Colonic mucosa (tissue), 4 donors: ENCODE measurements around the gene TECPR1. TPM values are rescaled to one million over a fixed set of nuclear protein-coding genes. Genes with fewer than 3 reads are reported as not detected.

Experiments used
- DNase-seq: peaks from one replicate; pipeline ENCODE4 v3.0.0-alpha.2; 2020
- H3K27ac ChIP-seq: fragments of 200-600 bp; one replicate; pipeline ENCODE4 v1.8.0; 2021
- H3K27me3 ChIP-seq: fragments of 200-600 bp; one replicate; pipeline ENCODE4 v1.8.0; 2021
- H3K36me3 ChIP-seq: fragments of 200-600 bp; one replicate; pipeline ENCODE4 v1.8.0; 2021
- H3K4me1 ChIP-seq: fragments of 200-600 bp; one replicate; pipeline ENCODE4 v1.8.0; 2021; ENCODE audit warnings: mild to moderate bottlenecking
- H3K4me3 ChIP-seq: fragments of 200-600 bp; one replicate; pipeline ENCODE4 v1.8.0; 2021
- H3K9ac ChIP-seq, 2 donors: one replicate each; pipeline ENCODE4 v1.7.0; 2013; ENCODE audit warnings: control low read depth in 2 of 2, low read depth in 2 of 2, low read length in 2 of 2
- H3K9me3 ChIP-seq: fragments of 200-600 bp; one replicate; pipeline ENCODE4 v1.8.0; 2021
- CTCF ChIP-seq: fragments of 200-600 bp; IDR thresholded peaks from one replicate; pipeline ENCODE4 v1.8.0; 2022; ENCODE audit warnings: antibody characterized with exemption, mild to moderate bottlenecking
- intact Hi-C: fragments of 100-400 bp; cut with DNase I; formaldehyde crosslinking; loops from one replicate; pipeline ENCODE4 v1.14.1; 2022
- total RNA-seq, 2 donors: library from RNA; stranded (reverse); fragmentation: NEBNext Ultra II Directional in 1 of 2; extraction: Animal tissue kit (Norgen Biotek cat#: 25700) in 1 of 2; gene quantifications; one replicate each; pipeline ENCODE4 v1.2.1, GENCODE V29; 2021
- donor health status: healthy.
- donor health status: DM: no; HTN: no; CAD: no.
- donor health status: DM: no; HTN: no; CAD: no.

Gene TECPR1
- total RNA-seq, 2 donors from 2014 or later: 20.3 to 44.5 TPM

GRCh38 chr7:98174334-98175259 lies 77.4 kb downstream of the TECPR1 start:
- no peak for DNase-seq
- Histone ChIP-seq H3K4me3 (no peak overlapping the region), H3K27me3 (no peaks in the 10 kb centered on the region), H3K9me3 (no peaks in the 10 kb centered on the region), H3K36me3 (peaks cover 12% of the 10 kb centered on the region), H3K27ac (no peak overlapping the region), H3K4me1 (no peaks in the 10 kb centered on the region), H3K9ac (no peak overlapping the region)
- no peak for TF ChIP-seq CTCF
- intact Hi-C loops: no loop called here

GRCh38 chr7:98171449-98171848 lies 80.6 kb downstream of the TECPR1 start:
- Histone ChIP-seq H3K9ac (no peak overlapping the region), H3K4me3 (no peak overlapping the region), H3K36me3 (peaks cover 12% of the 10 kb centered on the region), H3K4me1 (no peaks in the 10 kb centered on the region), H3K27ac (no peak overlapping the region), H3K9me3 (no peaks in the 10 kb centered on the region), H3K27me3 (no peaks in the 10 kb centered on the region)
- no peak for DNase-seq
- no peak for TF ChIP-seq CTCF
- intact Hi-C loops: no loop called here

- Histone ChIP-seq H3K9me3 (no peaks in the 10 kb centered on the region), H3K9ac (no peak overlapping the region), H3K27me3 (no peaks in the 10 kb centered on the region), H3K4me3 (no peak overlapping the region), H3K4me1 (no peaks in the 10 kb centered on the region), H3K36me3 (peaks cover 12% of the 10 kb centered on the region), H3K27ac (no peak overlapping the region)
- TF ChIP-seq CTCF: no peak
- intact Hi-C loops: no loop called here
- DNase-seq: no peak
These were observed 81.1 kb downstream of the TECPR1 start for GRCh38 chr7:98170966-98171365.

- intact Hi-C loops: loop anchor here (2.0 to 5.0 kb wide), 2 partner anchors 62 to 148 kb away; partner anchors contain the start of gene LMTK2
- Histone ChIP-seq H3K9ac (no peak overlapping the region), H3K27me3 (no peaks in the 10 kb centered on the region), H3K36me3 (peaks cover 7% of the 10 kb centered on the region), H3K9me3 (no peaks in the 10 kb centered on the region), H3K4me1 (peaks cover 3% of the 10 kb centered on the region), H3K27ac (no peak overlapping the region), H3K4me3 (no peak overlapping the region)
- no peak for TF ChIP-seq CTCF
- DNase-seq: no peak
These were observed 83.0 kb downstream of the TECPR1 start for GRCh38 chr7:98168904-98169621.

GRCh38 chr7:98168181-98168903 lies 83.7 kb downstream of the TECPR1 start:
- TF ChIP-seq CTCF: peak; percentile 86
- peaks cover 6% of the 10 kb centered on the region for H3K4me1 ChIP-seq
- H3K4me3 ChIP-seq: no peak overlapping the region
- intact Hi-C loops: loop anchor here (2.0 to 5.0 kb wide), 2 partner anchors 61 to 148 kb away; partner anchors contain the start of gene LMTK2
- no peak overlapping the region for H3K9ac ChIP-seq
- H3K36me3 ChIP-seq: peaks cover 7% of the 10 kb centered on the region
- H3K27me3 ChIP-seq: no peaks in the 10 kb centered on the region
- H3K9me3 ChIP-seq: no peaks in the 10 kb centered on the region
- peak; percentile 73 for DNase-seq
- H3K27ac ChIP-seq: no peak overlapping the region
